H1 (cell line): Measurements from ENCODE around the gene PARD6A. TPM values are rescaled to one million over a fixed set of nuclear protein-coding genes. Genes with fewer than 3 reads are reported as not detected.

Source experiments
- CTCF ChIA-PET: fragments of 300-600 bp; sonication (Branson Sonifier 250); formaldehyde crosslinking; loops from one replicate; lab custom pipeline; 2021; ENCODE audit not compliant: partially characterized antibody; lab: Charles Lee
- POLR2A ChIA-PET: fragments of 300-600 bp; sonication (Branson Sonifier 250); formaldehyde crosslinking; loops from one replicate; lab custom pipeline; 2021; ENCODE audit warnings: inconsistent platforms; ENCODE audit not compliant: partially characterized antibody; lab: Charles Lee
- DNase-seq, 2 experiments: peaks; one replicate each; pipeline versions ENCODE4 v3.0.0 to v3.0.0-alpha.2; 2010 to 2022; ENCODE audit warnings: low spot score in 2 of 2, low read depth in 1 of 2, mixed read lengths in 1 of 2
- FAIRE-seq: peaks from 2 replicates; lab custom pipeline; 2011; peaks lifted over from hg19 to GRCh38; lab: Jason Lieb, UNC
- H2AFZ ChIP-seq: 2 replicates; pipeline ENCODE4 v1.8.1; 2012; ENCODE audit warnings: low read length, inconsistent platforms
- H2AK5ac ChIP-seq: 2 replicates; pipeline ENCODE4 v1.6.1; 2013; ENCODE audit warnings: low read depth, low read length
- H2BK120ac ChIP-seq: replicated peaks from 2 replicates; pipeline ENCODE3; 2013; ENCODE audit warnings: low read depth, low read length, inconsistent platforms
- H2BK12ac ChIP-seq: 2 replicates; pipeline ENCODE4 v1.6.1; 2013; ENCODE audit warnings: low read depth, low read length
- H2BK15ac ChIP-seq: 2 replicates; pipeline ENCODE4 v1.6.1; 2013; ENCODE audit warnings: low read length
- H2BK20ac ChIP-seq: 2 replicates; pipeline ENCODE4 v1.6.1; 2013; ENCODE audit warnings: low read length
- H2BK5ac ChIP-seq: 2 replicates; pipeline ENCODE4 v1.6.1; 2013; ENCODE audit warnings: low read depth, low read length
- H3K14ac ChIP-seq: 2 replicates; pipeline ENCODE4 v1.6.1; 2013; ENCODE audit warnings: inconsistent platforms; ENCODE audit not compliant: insufficient read length
- H3K18ac ChIP-seq: 2 replicates; pipeline ENCODE4 v1.6.1; 2013; ENCODE audit warnings: low read length; ENCODE audit errors: extremely low read depth
- H3K23ac ChIP-seq: 2 replicates; pipeline ENCODE4 v1.6.1; 2013; ENCODE audit warnings: inconsistent platforms; ENCODE audit not compliant: insufficient read length
- H3K23me2 ChIP-seq: 2 replicates; pipeline ENCODE4 v1.6.1; 2013; ENCODE audit warnings: low read depth, low read length
- H3K27ac ChIP-seq: 2 replicates; pipeline ENCODE4 v1.6.1; 2011; ENCODE audit warnings: low read depth, low read length, inconsistent platforms
- H3K27me3 ChIP-seq, 4 experiments: replicated peaks in 1 of 4; 1 replicate in 1 of 4; 2 replicates in 3 of 4; pipeline versions ENCODE4 v1.6.1 to v1.8.1; 2011 to 2013; ENCODE audit warnings: low read length in 3 of 4, mild to moderate bottlenecking in 3 of 4, inconsistent platforms in 2 of 4, mixed read lengths in 2 of 4, moderate library complexity in 1 of 4; ENCODE audit not compliant: control insufficient read depth in 3 of 4, insufficient read depth in 3 of 4; ENCODE audit errors: extremely low read depth in 1 of 4
- H3K36me3 ChIP-seq, 4 experiments: 2 replicates each; pipeline versions ENCODE4 v1.6.1 to v1.8.1; 2011 to 2013; ENCODE audit warnings: mild to moderate bottlenecking in 4 of 4, low read length in 3 of 4, moderate library complexity in 2 of 4, control low read depth in 1 of 4, inconsistent platforms in 1 of 4; ENCODE audit not compliant: insufficient read depth in 4 of 4, control insufficient read depth in 2 of 4
- H3K4ac ChIP-seq: replicated peaks from 2 replicates; pipeline ENCODE3; 2013; ENCODE audit warnings: low read length, low read depth, mixed read lengths, inconsistent platforms; ENCODE audit not compliant: insufficient read length
- H3K4me1 ChIP-seq, 4 experiments: replicated peaks in 1 of 4; 1 replicate in 1 of 4; 2 replicates in 3 of 4; pipeline versions ENCODE4 v1.6.1 to v1.8.1; 2011 to 2013; ENCODE audit warnings: low read length in 3 of 4, inconsistent platforms in 2 of 4, mixed read lengths in 1 of 4; ENCODE audit not compliant: insufficient read depth in 4 of 4, control insufficient read depth in 3 of 4
- H3K4me2 ChIP-seq, 2 experiments: 2 replicates each; pipeline versions ENCODE4 v1.6.1 to v1.8.1; 2011 to 2013; ENCODE audit warnings: low read depth in 2 of 2, low read length in 2 of 2, control low read depth in 1 of 2, inconsistent platforms in 1 of 2, mild to moderate bottlenecking in 1 of 2; ENCODE audit not compliant: insufficient read depth in 1 of 2
- H3K4me3 ChIP-seq, 4 experiments: fragments of 200-600, 300-600 bp in 1 of 4; sonication (generic), shearing (Covaris generic), sonication (Bioruptor Twin) in 1 of 4; 2 replicates each; pipeline versions ENCODE4 v1.5.1 to v1.8.1; 2011 to 2016; ENCODE audit warnings: low read length in 4 of 4, low read depth in 3 of 4, control low read depth in 2 of 4, inconsistent platforms in 2 of 4, mild to moderate bottlenecking in 2 of 4, mixed read lengths in 1 of 4, moderate library complexity in 1 of 4; ENCODE audit not compliant: insufficient read depth in 2 of 4; ENCODE audit errors: extremely low read depth in 1 of 4
- H3K56ac ChIP-seq: replicated peaks from 2 replicates; pipeline ENCODE3; 2013; ENCODE audit warnings: low read depth, mild to moderate bottlenecking, mixed read lengths, low read length, inconsistent platforms; ENCODE audit not compliant: insufficient read length
- H3K79me1 ChIP-seq: 2 replicates; pipeline ENCODE4 v1.6.1; 2013; ENCODE audit warnings: low read depth, low read length, control low read depth
- H3K79me2 ChIP-seq, 2 experiments: 2 replicates each; pipeline versions ENCODE4 v1.6.1 to v1.8.1; 2012 to 2013; ENCODE audit warnings: low read length in 2 of 2, mild to moderate bottlenecking in 2 of 2, inconsistent platforms in 1 of 2; ENCODE audit not compliant: insufficient read depth in 2 of 2, control insufficient read depth in 1 of 2
- H3K9ac ChIP-seq, 4 experiments: replicated peaks in 1 of 4; 1 replicate in 1 of 4; 2 replicates in 3 of 4; pipeline versions ENCODE4 v1.6.1 to v1.8.1; 2011 to 2013; ENCODE audit warnings: low read depth in 3 of 4, low read length in 3 of 4, control low read depth in 2 of 4, mild to moderate bottlenecking in 2 of 4, moderate library complexity in 2 of 4, inconsistent platforms in 1 of 4; ENCODE audit errors: extremely low read depth in 1 of 4
- H3K9me3 ChIP-seq, 2 experiments: 2 replicates each; pipeline versions ENCODE4 v1.6.1 to v1.8.1; 2012 to 2013; ENCODE audit warnings: mild to moderate bottlenecking in 2 of 2, moderate library complexity in 2 of 2, control low read depth in 1 of 2, inconsistent platforms in 1 of 2, low read depth in 1 of 2, low read length in 1 of 2, mixed read lengths in 1 of 2; ENCODE audit not compliant: insufficient read depth in 2 of 2
- H4K20me1 ChIP-seq, 2 experiments: replicated peaks in 1 of 2; 2 replicates each; pipeline versions ENCODE3 to v1.8.1; 2011 to 2013; ENCODE audit warnings: inconsistent platforms in 2 of 2, low read length in 2 of 2, mild to moderate bottlenecking in 1 of 2; ENCODE audit not compliant: insufficient read depth in 2 of 2, control insufficient read depth in 1 of 2
- H4K5ac ChIP-seq: 2 replicates; pipeline ENCODE4 v1.6.1; 2013; ENCODE audit warnings: low read length, low read depth, mixed read lengths, inconsistent platforms; ENCODE audit not compliant: insufficient read length
- H4K8ac ChIP-seq: 2 replicates; pipeline ENCODE4 v1.8.0; 2013; ENCODE audit warnings: mild to moderate bottlenecking, moderate library complexity, low read length, inconsistent platforms; ENCODE audit not compliant: insufficient read depth; ENCODE audit errors: extremely low read depth
- H4K91ac ChIP-seq: replicated peaks from 2 replicates; pipeline ENCODE3; 2013; ENCODE audit warnings: low read length, mixed read lengths, inconsistent platforms; ENCODE audit not compliant: insufficient read length
- BCL11A ChIP-seq, 2 experiments: IDR thresholded peaks; one replicate each; pipeline ENCODE4 v1.6.1; 2011; ENCODE audit warnings: low read depth in 2 of 2, low read length in 2 of 2, mild to moderate bottlenecking in 2 of 2
- BRCA1 ChIP-seq: IDR thresholded peaks from 2 replicates; pipeline ENCODE4 v1.6.1; 2012; ENCODE audit warnings: low read depth, low read length, improper control_type of control experiment
- CBX8 ChIP-seq: fragments of 300-800, 300-1000 bp; sonication (generic); IDR thresholded peaks from 2 replicates; pipeline ENCODE4 v1.7.1; 2016; ENCODE audit warnings: low read depth, low read length, borderline replicate concordance
- CEBPB ChIP-seq: IDR thresholded peaks from 2 replicates; pipeline ENCODE4 v1.6.1; 2012; ENCODE audit warnings: low read depth, low read length
- CHD2 ChIP-seq: IDR thresholded peaks from 2 replicates; pipeline ENCODE4 v1.6.1; 2012; ENCODE audit warnings: low read length, improper control_type of control experiment
- FOSL1 ChIP-seq: IDR thresholded peaks from 2 replicates; pipeline ENCODE4 v1.6.1; 2011; ENCODE audit warnings: mild to moderate bottlenecking, low read depth, low read length, moderate library complexity; ENCODE audit not compliant: insufficient read depth
- GTF2F1 ChIP-seq: IDR thresholded peaks from 2 replicates; pipeline ENCODE4 v1.6.1; 2012; ENCODE audit warnings: low read depth, low read length, improper control_type of control experiment, borderline replicate concordance
- JUN ChIP-seq: IDR thresholded peaks from 2 replicates; pipeline ENCODE4 v1.6.1; 2011; ENCODE audit warnings: low read depth, mild to moderate bottlenecking, improper control_type of control experiment, low read length
- POU5F1 ChIP-seq: IDR thresholded peaks from 2 replicates; pipeline ENCODE4 v1.6.1; 2011; ENCODE audit warnings: low read depth, mild to moderate bottlenecking, low read length, moderate library complexity
- RXRA ChIP-seq: IDR thresholded peaks from 2 replicates; pipeline ENCODE4 v1.6.1; 2011; ENCODE audit warnings: low read depth, mild to moderate bottlenecking, low read length, moderate library complexity; ENCODE audit not compliant: insufficient read depth
- YY1 ChIP-seq: IDR thresholded peaks from 2 replicates; pipeline ENCODE4 v1.6.1; 2011; ENCODE audit warnings: low read depth, mild to moderate bottlenecking, low read length
- WGBS, 2 experiments: shearing (Covaris generic) in 1 of 2; methylation state at CpG; one replicate each; pipeline versions ENCODE4 v1.1.6 to v1.1.7; 2013 to 2015; ENCODE audit warnings: low lambda C conversion rate in 2 of 2, mixed read lengths in 2 of 2, inconsistent platforms in 1 of 2, low coverage in 1 of 2, missing lambda C conversion rate in 1 of 2; ENCODE audit not compliant: insufficient replicate concordance in 2 of 2, insufficient coverage in 1 of 2, insufficient read length in 1 of 2; ENCODE audit errors: extremely low coverage in 1 of 2, missing lambda C conversion rate in 1 of 2; 5-methylcytosine and 5-hydroxymethylcytosine counted together
- polyA plus RNA-seq, 7 experiments: library from polyadenylated mRNA; depleted of rRNA in 3 of 7; stranded (reverse) in 5 of 7; unstranded in 2 of 7; fragments of >200 nt in 5 of 7; fragments of 200-250 nt in 2 of 7; gene quantifications; 1 replicate in 5 of 7; 2 replicates in 1 of 7; 4 replicates in 1 of 7; pipeline versions ENCODE4 v1.2.1 to v1.2.3, GENCODE V29; 2011 to 2013; ENCODE audit warnings: missing spikeins in 2 of 7, mixed read lengths in 2 of 7
- total RNA-seq: library from RNA; stranded (reverse); fragmentation: NEBNext Ultra II Directional; extraction: Animal tissue kit (Norgen Biotek cat#: 25700); gene quantifications from 2 replicates; pipeline ENCODE4 v1.2.1, GENCODE V29; 2021

Gene PARD6A
- total and polyA plus RNA-seq, 2 of the 8 experiments (the other 6 are each of a cell fraction or from before 2014, with no cell fraction given): 15.1 to 21.8 TPM

DNA sequence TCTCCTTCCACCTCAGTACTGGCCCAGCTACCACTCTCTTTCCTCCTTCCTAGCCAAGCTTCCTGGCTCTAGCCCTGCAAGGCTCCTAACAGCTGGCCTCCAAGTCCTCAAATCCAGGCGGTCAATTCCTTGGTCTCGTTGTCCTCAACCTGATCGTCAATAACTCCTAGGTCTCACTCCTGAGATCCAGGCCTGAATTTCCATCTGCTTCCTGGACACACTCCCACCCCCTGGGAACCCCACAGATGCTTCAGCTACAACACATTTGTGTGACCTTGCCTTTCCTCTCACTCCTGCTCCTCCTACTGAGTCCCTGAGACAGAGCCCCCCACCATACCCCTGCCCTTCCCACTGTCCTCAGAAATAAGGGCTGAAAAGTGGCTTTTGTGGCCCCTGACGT, 3.5 kb downstream of the PARD6A start:
- H2BK20ac ChIP-seq: no peak overlapping the region
- H3K9me3 ChIP-seq: no peaks in the 10 kb centered on the region
- no peak overlapping the region for H4K8ac ChIP-seq
- H3K56ac ChIP-seq: no peak overlapping the region
- peaks cover 0 to 3% (median under 1%) of the 10 kb centered on the region in 4 experiments; a peak in 2 of 7 replicates for H3K27me3 ChIP-seq
- H3K4me1 ChIP-seq: peaks cover 0 to 29% (median 20%) of the 10 kb centered on the region in 4 experiments; a peak in 5 of 7 replicates
- no peak overlapping the region for H3K4me2 ChIP-seq
- no peaks in the 10 kb centered on the region for H3K79me2 ChIP-seq
- no peak overlapping the region for H2BK5ac ChIP-seq
- no peak overlapping the region for H2BK15ac ChIP-seq
- CTCF ChIA-PET: interaction anchor here (0.5 to 13.7 kb wide), 34 partner anchors 10 to 432 kb away, joined by 3 to 202 read pairs (median 5); partner anchors contain the start of genes ATP6V0D1, CARMIL2, CTCF and NRN1L
- H3K23ac ChIP-seq: no peak overlapping the region
- no peak overlapping the region for H3K4me3 ChIP-seq
- no peak overlapping the region for H2BK120ac ChIP-seq
- H3K9ac ChIP-seq: no peak overlapping the region
- no peak overlapping the region for H3K14ac ChIP-seq
- no peak overlapping the region for H4K5ac ChIP-seq
- WGBS, 2 experiments: 97% methylated on average over 4 of the region's 4 CpGs; no CpG with 5 or more reads in 1 of the 2 experiments
- no peak overlapping the region for H3K27ac ChIP-seq
- H2BK12ac ChIP-seq: no peak overlapping the region
- peaks cover 2 to 6% of the 10 kb centered on the region in 2 experiments for H4K20me1 ChIP-seq
- no peak overlapping the region for H2AK5ac ChIP-seq
- H2AFZ ChIP-seq: no peak overlapping the region
- no peak overlapping the region for H3K4ac ChIP-seq
- no peak overlapping the region for H3K18ac ChIP-seq
- H3K79me1 ChIP-seq: no peaks in the 10 kb centered on the region
- FAIRE-seq (no peak), DNase-seq (no peak)
- H3K36me3 ChIP-seq: no peaks in the 10 kb centered on the region
- POLR2A ChIA-PET: interaction anchor here (1.4 to 2.0 kb wide), 5 partner anchors 12 to 220 kb away, joined by 3 to 6 read pairs (median 4); partner anchors contain the start of gene NRN1L
- H3K23me2 ChIP-seq: peaks cover 27% of the 10 kb centered on the region
- H4K91ac ChIP-seq: no peak overlapping the region
- TF ChIP-seq FOSL1 (no peak), CBX8 (no peak), CHD2 (no peak), RXRA (no peak), GTF2F1 (no peak), BRCA1 (no peak), BCL11A (IDR thresholded peaks at IDR 0.05; ENCODE audit: low read depth in 2 of 2, low read length in 2 of 2) (no peak), YY1 (no peak), CEBPB (no peak), JUN (no peak), POU5F1 (no peak)
